ENCODE results near the gene SNORC. TPM values are rescaled to one million over a fixed set of nuclear protein-coding genes. Genes with fewer than 3 reads are reported as not detected.
A peak's percentile ranks its signal among the peaks of the same experiment; 100 is the strongest.

The SNORC gene
- total and polyA plus RNA-seq, 2 of the 13 experiments (the other 11 are each of a cell fraction or from before 2014, with no cell fraction given): 59.1 to 86.1 TPM

- TF ChIP-seq MXI1 (IDR thresholded peaks at IDR 0.05; ENCODE audit: borderline replicate concordance, low read depth, low read length) (no peak), MIER2 (CRISPR knock-in tag; IDR thresholded peaks at IDR 0.05) (no peak), ZNF274 (CRISPR knock-in tag; IDR thresholded peaks at IDR 0.05) (0 out of 2 replicates have a peak, but pooled peaks have one; percentile 36), CHD4 (IDR thresholded peaks at IDR 0.05; ENCODE audit: borderline replicate concordance, low read length) (no peak), SRF (IDR thresholded peaks at IDR 0.05; ENCODE audit: low read depth, low read length) (no peak), ISX (CRISPR knock-in tag; conservative IDR thresholded peaks at IDR 0.05) (no peak), ZNF543 (CRISPR knock-in tag; IDR thresholded peaks at IDR 0.05) (no peak), AGO1 (IDR thresholded peaks at IDR 0.05; ENCODE audit: low read depth, low read length, poor library complexity, severe bottlenecking) (peak; percentile 95), EZH2 (conservative IDR thresholded peaks at IDR 0.05; ENCODE audit: low read depth, low read length) (no peak), IKZF1 (IDR thresholded peaks at IDR 0.05) (no peak), POGZ (CRISPR knock-in tag; IDR thresholded peaks at IDR 0.05) (no peak), MIXL1 (CRISPR knock-in tag; IDR thresholded peaks at IDR 0.05) (no peak), TIGD3 (CRISPR knock-in tag; IDR thresholded peaks at IDR 0.05; ENCODE audit: borderline replicate concordance) (no peak), ZNF878 (CRISPR knock-in tag; IDR thresholded peaks at IDR 0.05) (no peak), MEF2D (CRISPR knock-in tag; IDR thresholded peaks at IDR 0.05) (no peak), TARDBP (CRISPR knock-in tag; IDR thresholded peaks at IDR 0.05) (no peak), POLR2AphosphoS5 (IDR thresholded peaks at IDR 0.05; ENCODE audit: low read depth, low read length) (no peak; the same call in 1 of the 2 replicates), FIP1L1 (IDR thresholded peaks at IDR 0.05; ENCODE audit: borderline replicate concordance, insufficient read depth, low read depth, low read length) (no peak), ZNF639 (CRISPR knock-in tag; conservative IDR thresholded peaks at IDR 0.05) (no peak)
- TF ChIP-seq, protein P1, sequence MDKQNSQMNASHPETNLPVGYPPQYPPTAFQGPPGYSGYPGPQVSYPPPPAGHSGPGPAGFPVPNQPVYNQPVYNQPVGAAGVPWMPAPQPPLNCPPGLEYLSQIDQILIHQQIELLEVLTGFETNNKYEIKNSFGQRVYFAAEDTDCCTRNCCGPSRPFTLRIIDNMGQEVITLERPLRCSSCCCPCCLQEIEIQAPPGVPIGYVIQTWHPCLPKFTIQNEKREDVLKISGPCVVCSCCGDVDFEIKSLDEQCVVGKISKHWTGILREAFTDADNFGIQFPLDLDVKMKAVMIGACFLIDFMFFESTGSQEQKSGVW (CRISPR knock-in tag; IDR thresholded peaks at IDR 0.05; ENCODE audit: borderline replicate concordance): no peak
These were observed 9.0 kb downstream of the SNORC start (continued) for GRCh38 chr2:232878855-232879617.
